Adrenal gland (tissue), 5 donors: ENCODE measurements around the gene ADRA1B.
A peak's percentile ranks its signal among the peaks of the same experiment; 100 is the strongest.

Source experiments
- CTCF ChIP-seq, 6 experiments: fragments of 450-650 bp in 4 of 6; fragments of 200-600 bp in 2 of 6; sonication (generic) in 1 of 6; IDR thresholded peaks; 1 replicate in 5 of 6; 2 replicates in 1 of 6; pipeline versions ENCODE4 v1.5.1 to v1.8.0; 2016 to 2021; ENCODE audit warnings: antibody characterized with exemption in 6 of 6, mild to moderate bottlenecking in 2 of 6, moderate library complexity in 1 of 6
- POLR2A ChIP-seq, 2 donors: fragments of 450-650 bp; IDR thresholded peaks; one replicate each; pipeline ENCODE4 v1.6.1; 2017; ENCODE audit warnings: antibody characterized with exemption in 2 of 2, mild to moderate bottlenecking in 2 of 2, moderate library complexity in 1 of 2
- donor health status: DM: no; HTN: no; CAD: no.

- TF ChIP-seq POLR2A (IDR thresholded peaks at IDR 0.05) (peak; percentile 77 to 98), CTCF (IDR thresholded peaks at IDR 0.05) (peak in 1 of 6 experiments; percentile 7)
Measured at GRCh38 chr5:160008877-160009590, 92.8 kb downstream of the ADRA1B start, which contains the start of gene TTC1.
